ENCODE measurements around the gene RENBP.

Gene RENBP

GRCh38 chrX:153911798-153912197 lies 32.6 kb downstream of the RENBP start:
- no peak for DNase-seq

GRCh38 chrX:153910446-153910845 lies 34.0 kb downstream of the RENBP start:
- no peak for DNase-seq

- DNase-seq, result no peak
Observed at GRCh38 chrX:153909980-153910360, 34.5 kb downstream of the RENBP start.

- DNase-seq, result no peak
Observed at GRCh38 chrX:153909024-153909979, 35.1 kb downstream of the RENBP start.

GRCh38 chrX:153908219-153908860 lies 36.1 kb downstream of the RENBP start:
- no peak for DNase-seq

GRCh38 chrX:153907456-153907855 lies 37.0 kb downstream of the RENBP start:
- DNase-seq, result no peak

GRCh38 chrX:153906126-153906917 lies 38.1 kb downstream of the RENBP start:
- peak; percentile 41 for DNase-seq

GRCh38 chrX:153905481-153906095 lies 38.9 kb downstream of the RENBP start:
- DNase-seq, result no peak

- no peak for DNase-seq
Observed at GRCh38 chrX:153903991-153904957, 40.2 kb downstream of the RENBP start, which contains the start of gene AVPR2. TSS of gene AVPR2 (plus strand) at chrX:153904673. CDS start at chrX:153905146, 473 bp downstream.

GRCh38 chrX:153903238-153903980 lies 41.0 kb downstream of the RENBP start:
- no peak for DNase-seq

GRCh38 chrX:153902385-153902784 lies 42.1 kb downstream of the RENBP start:
- DNase-seq, result no peak

GRCh38 chrX:153901753-153902140 lies 42.7 kb downstream of the RENBP start:
- DNase-seq, result no peak

- peak; percentile 76 for DNase-seq
Observed at GRCh38 chrX:153900831-153901752, 43.4 kb downstream of the RENBP start.

GRCh38 chrX:153897899-153898298 lies 46.5 kb downstream of the RENBP start:
- DNase-seq, result no peak

GRCh38 chrX:153889123-153889522 lies 55.3 kb downstream of the RENBP start:
- DNase-seq, result no peak

- DNase-seq, result peak; percentile 28
Observed at GRCh38 chrX:153888344-153888743, 56.1 kb downstream of the RENBP start.

- DNase-seq, result no peak
Observed at GRCh38 chrX:153887385-153887784, 57.1 kb downstream of the RENBP start.

- DNase-seq, result no peak
Observed at GRCh38 chrX:153886915-153887314, 57.5 kb downstream of the RENBP start.
